H54 (cell line): Measurements from ENCODE around the gene FKBP15.
A peak's percentile ranks its signal among the peaks of the same experiment; 100 is the strongest.

ENCODE experiments used
- DNase-seq: peaks from one replicate; pipeline ENCODE4 v3.0.0; 2011; ENCODE audit warnings: low spot score, mixed read lengths; ENCODE audit not compliant: insufficient read length
- FAIRE-seq: peaks from 3 replicates; lab custom pipeline; 2011; peaks lifted over from hg19 to GRCh38; lab: Jason Lieb, UNC
- POLR2A ChIP-seq: IDR thresholded peaks from 2 replicates; pipeline ENCODE4 v1.6.1; 2011; ENCODE audit warnings: low read depth, mild to moderate bottlenecking, low read length

FKBP15 gene

DNA sequence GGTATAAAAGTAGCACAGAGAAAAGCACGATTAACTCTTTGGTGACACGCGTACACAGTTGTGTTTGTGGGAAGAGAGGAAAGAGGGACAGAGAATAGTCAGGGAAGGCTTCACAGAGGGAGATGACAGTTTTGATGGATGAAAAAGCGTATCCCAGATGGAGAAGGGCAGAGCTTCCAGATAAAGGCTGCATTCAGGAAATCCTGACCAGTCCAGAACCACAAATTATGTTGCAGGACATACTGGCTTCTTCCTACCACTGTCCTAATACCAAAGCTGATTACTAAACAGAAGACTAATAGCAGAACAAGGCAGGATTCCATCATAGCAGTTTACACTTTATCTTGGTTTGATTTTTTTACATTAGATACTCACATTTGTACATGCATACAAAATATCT lies 35.8 kb downstream of the FKBP15 start:
- TF ChIP-seq POLR2A: no peak
- FAIRE-seq (peak; percentile 77), DNase-seq (no peak)

GRCh38 chr9:113184539-113184938 lies 36.5 kb downstream of the FKBP15 start:
- no peak for DNase-seq
- TF ChIP-seq POLR2A: no peak

DNA sequence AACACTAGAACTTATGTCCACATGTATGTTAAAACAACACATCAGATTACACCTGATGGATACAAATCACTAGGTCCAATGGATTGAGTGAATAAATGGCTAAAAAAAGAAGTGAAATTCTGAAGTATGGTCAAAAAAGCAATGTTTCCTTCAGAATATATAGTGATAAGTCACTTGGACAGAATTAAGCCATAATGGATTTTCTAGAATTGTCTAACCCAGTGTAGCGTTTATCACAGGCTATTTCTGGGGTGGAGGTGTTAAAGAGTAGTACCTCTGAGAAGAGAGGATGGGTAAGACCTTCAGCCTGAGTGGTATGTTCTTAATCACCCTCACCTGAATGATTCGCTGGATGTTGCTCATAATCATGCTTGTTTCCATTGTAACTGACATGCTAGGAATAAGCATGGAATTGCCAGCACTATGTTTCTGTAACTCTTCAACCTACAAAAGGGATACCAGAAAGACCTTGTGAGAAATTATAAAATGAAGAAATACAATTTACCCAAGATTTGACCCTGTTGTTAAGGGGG lies 37.1 kb downstream of the FKBP15 start:
- no peak for TF ChIP-seq POLR2A
- DNase-seq (no peak), FAIRE-seq (no peak)

More at GRCh38 chr9:113184539-113184938, 36.5 kb downstream of the FKBP15 start:
- FAIRE-seq: peak; percentile 89

- no peak for FAIRE-seq
- no peak for DNase-seq
- no peak for TF ChIP-seq POLR2A
Observed at GRCh38 chr9:113181165-113181564, 39.9 kb downstream of the FKBP15 start.

- TF ChIP-seq POLR2A: no peak
- DNase-seq (no peak), FAIRE-seq (no peak)
Observed at GRCh38 chr9:113179839-113180238, 41.2 kb downstream of the FKBP15 start.

DNA sequence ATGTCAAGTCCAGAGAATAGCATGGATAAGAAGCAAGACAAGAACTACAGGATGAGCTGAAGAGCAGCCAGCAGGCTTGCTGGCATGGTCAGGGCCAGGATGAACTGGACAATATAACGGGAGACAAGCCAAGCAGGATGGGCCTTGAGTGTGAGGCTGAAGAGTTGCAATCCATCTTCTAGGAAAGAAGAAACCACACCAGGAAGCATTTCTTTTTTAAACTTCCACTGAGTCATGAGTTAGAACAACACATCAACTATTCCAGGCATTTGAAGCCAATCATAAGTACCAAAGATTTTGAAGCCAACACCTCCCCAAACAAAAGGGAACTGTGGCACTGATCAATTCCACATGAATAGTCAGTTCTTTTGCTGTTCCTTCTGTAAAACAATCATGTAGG lies 43.0 kb downstream of the FKBP15 start:
- FAIRE-seq: no peak
- no peak for TF ChIP-seq POLR2A
- no peak for DNase-seq

- no peak for TF ChIP-seq POLR2A
- no peak for FAIRE-seq
- no peak for DNase-seq
Observed at GRCh38 chr9:113177251-113177650, 43.8 kb downstream of the FKBP15 start.

DNA sequence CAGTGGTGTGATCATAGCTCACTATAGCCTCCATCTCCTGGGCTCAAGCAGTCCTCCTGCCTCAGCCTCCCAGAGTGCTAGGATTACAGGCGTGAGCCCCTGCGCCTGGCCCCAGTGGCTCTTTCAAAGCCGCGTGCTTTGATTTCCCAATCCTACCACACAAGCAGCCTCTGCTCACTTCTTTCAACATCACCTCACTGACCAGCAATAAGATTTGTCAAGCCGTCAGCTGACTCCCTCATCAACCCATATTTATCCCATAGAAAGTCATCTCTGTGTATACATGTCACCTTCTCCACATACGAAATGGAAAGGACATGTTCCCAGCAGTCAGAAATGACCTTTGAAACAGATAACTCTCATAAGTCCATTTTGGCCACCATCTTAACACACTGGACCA lies 44.3 kb downstream of the FKBP15 start:
- FAIRE-seq (no peak), DNase-seq (no peak)
- TF ChIP-seq POLR2A: no peak

- DNase-seq: no peak
- TF ChIP-seq POLR2A: no peak
Observed at GRCh38 chr9:113173341-113173740, 47.7 kb downstream of the FKBP15 start.

DNA sequence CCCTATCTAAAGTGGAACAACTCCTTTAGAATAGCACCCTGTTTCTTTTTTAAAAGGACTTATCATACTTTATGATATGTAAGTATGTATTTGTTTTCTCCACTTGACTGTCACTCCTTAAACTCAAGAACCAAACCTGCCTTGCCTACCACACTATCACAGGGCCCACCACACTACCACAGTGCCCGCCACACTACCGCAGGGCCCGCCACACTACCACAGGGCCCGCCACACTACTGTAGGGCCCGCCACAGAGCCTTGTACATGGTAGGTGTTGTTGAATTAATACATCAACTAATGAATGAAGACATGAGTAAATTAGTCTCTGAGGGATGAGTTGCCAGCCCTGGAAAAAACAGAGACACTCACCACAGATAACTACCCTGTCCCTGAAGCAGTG lies 52.3 kb downstream of the FKBP15 start:
- no peak for TF ChIP-seq POLR2A
- no peak for DNase-seq
- FAIRE-seq: no peak

More at GRCh38 chr9:113173341-113173740, 47.7 kb downstream of the FKBP15 start:
- FAIRE-seq: no peak

DNA sequence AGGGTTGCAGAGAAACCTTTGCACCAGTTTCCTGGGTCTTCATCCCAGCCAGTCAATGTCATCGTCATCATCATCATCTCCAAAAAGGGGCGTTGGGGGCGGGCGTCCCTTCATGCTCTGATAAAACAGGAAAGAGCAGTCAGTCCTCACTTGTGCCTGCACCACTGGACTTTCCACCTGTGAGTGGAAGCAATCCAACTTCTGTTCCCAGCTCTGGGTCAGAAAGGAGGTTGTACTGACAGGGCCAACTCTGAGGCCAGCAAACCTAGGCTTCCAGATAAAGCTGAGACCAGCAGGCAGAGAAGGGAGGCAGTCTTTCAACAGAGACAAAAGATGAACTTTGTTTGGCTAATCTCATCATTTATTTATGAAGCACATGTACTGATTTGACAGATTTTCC lies 55.0 kb downstream of the FKBP15 start:
- TF ChIP-seq POLR2A: no peak
- FAIRE-seq: no peak
- DNase-seq: no peak

- TF ChIP-seq POLR2A: no peak
- no peak for FAIRE-seq
- no peak for DNase-seq
Observed at GRCh38 chr9:113164536-113165300, 56.4 kb downstream of the FKBP15 start.

- no peak for TF ChIP-seq POLR2A
- FAIRE-seq (no peak), DNase-seq (no peak)
Observed at GRCh38 chr9:113163001-113163400, 58.1 kb downstream of the FKBP15 start.

GRCh38 chr9:113160571-113160970 lies 60.5 kb downstream of the FKBP15 start:
- TF ChIP-seq POLR2A: no peak
- no peak for FAIRE-seq
- DNase-seq: no peak

DNA sequence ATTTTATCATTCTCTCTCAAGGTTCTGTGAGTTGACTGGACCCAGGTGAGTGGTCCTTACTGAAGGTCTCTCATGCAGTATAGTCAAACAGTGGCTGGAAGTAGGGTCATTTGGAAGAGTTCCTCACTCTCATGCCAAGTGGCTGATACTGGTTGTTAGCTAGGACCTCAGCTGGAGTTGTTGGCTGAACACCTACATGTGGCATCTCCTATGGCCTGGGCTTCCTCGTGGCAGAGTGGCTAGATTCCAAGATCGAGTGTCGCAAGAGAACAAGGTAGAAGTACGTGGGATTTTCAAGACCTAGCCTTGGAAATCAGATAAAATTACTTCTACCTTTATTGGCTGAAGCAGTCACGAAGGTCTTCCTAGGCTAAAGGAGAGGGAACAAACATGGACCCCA lies 62.6 kb downstream of the FKBP15 start:
- no peak for FAIRE-seq
- no peak for DNase-seq

GRCh38 chr9:113156880-113157279 lies 64.2 kb downstream of the FKBP15 start:
- FAIRE-seq: no peak
- no peak for DNase-seq
- no peak for TF ChIP-seq POLR2A

More for the DNA sequence above, 62.6 kb downstream of the FKBP15 start:
- no peak for TF ChIP-seq POLR2A
